ENCODE data around the gene GAP43.

Gene GAP43

GRCh38 chr3:115638241-115638640 lies 14.9 kb downstream of the GAP43 start:
- no peaks in the 10 kb centered on the region for H3K4me1 ChIP-seq (ENCODE audit: control insufficient read depth in 1 of 2, insufficient read depth in 1 of 2, low read depth in 1 of 2, low read length in 1 of 2)
- H3K27ac ChIP-seq, result no peak overlapping the region
- no peaks in the 10 kb centered on the region for H3K27me3 ChIP-seq
- H3K4me3 ChIP-seq (ENCODE audit: low read depth in 1 of 2, low read length in 1 of 2), result no peak overlapping the region
- TF ChIP-seq, protein P1, sequence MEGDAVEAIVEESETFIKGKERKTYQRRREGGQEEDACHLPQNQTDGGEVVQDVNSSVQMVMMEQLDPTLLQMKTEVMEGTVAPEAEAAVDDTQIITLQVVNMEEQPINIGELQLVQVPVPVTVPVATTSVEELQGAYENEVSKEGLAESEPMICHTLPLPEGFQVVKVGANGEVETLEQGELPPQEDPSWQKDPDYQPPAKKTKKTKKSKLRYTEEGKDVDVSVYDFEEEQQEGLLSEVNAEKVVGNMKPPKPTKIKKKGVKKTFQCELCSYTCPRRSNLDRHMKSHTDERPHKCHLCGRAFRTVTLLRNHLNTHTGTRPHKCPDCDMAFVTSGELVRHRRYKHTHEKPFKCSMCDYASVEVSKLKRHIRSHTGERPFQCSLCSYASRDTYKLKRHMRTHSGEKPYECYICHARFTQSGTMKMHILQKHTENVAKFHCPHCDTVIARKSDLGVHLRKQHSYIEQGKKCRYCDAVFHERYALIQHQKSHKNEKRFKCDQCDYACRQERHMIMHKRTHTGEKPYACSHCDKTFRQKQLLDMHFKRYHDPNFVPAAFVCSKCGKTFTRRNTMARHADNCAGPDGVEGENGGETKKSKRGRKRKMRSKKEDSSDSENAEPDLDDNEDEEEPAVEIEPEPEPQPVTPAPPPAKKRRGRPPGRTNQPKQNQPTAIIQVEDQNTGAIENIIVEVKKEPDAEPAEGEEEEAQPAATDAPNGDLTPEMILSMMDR (IDR thresholded peaks at IDR 0.05), result no peak
- no peaks in the 10 kb centered on the region for H3K9me3 ChIP-seq
- no peaks in the 10 kb centered on the region for H3K36me3 ChIP-seq

GRCh38 chr3:115638991-115639390 lies 15.7 kb downstream of the GAP43 start:
- TF ChIP-seq, protein P1 (IDR thresholded peaks at IDR 0.05), result no peak
- H3K4me1 ChIP-seq (ENCODE audit: control insufficient read depth in 1 of 2, insufficient read depth in 1 of 2, low read depth in 1 of 2, low read length in 1 of 2), result no peaks in the 10 kb centered on the region
- no peak overlapping the region for H3K27ac ChIP-seq
- no peaks in the 10 kb centered on the region for H3K9me3 ChIP-seq
- H3K27me3 ChIP-seq, result no peaks in the 10 kb centered on the region
- H3K4me3 ChIP-seq (ENCODE audit: low read depth in 1 of 2, low read length in 1 of 2), result no peak overlapping the region
- H3K36me3 ChIP-seq, result no peaks in the 10 kb centered on the region

GRCh38 chr3:115644391-115644790 lies 21.1 kb downstream of the GAP43 start:
- Histone ChIP-seq H3K4me3 (ENCODE audit: low read depth in 1 of 2, low read length in 1 of 2) (no peak overlapping the region), H3K4me1 (ENCODE audit: control insufficient read depth in 1 of 2, insufficient read depth in 1 of 2, low read depth in 1 of 2, low read length in 1 of 2) (no peaks in the 10 kb centered on the region), H3K27me3 (no peaks in the 10 kb centered on the region), H3K27ac (no peak overlapping the region), H3K9me3 (no peaks in the 10 kb centered on the region), H3K36me3 (no peaks in the 10 kb centered on the region)
- TF ChIP-seq, protein P1 (IDR thresholded peaks at IDR 0.05), result no peak

DNA sequence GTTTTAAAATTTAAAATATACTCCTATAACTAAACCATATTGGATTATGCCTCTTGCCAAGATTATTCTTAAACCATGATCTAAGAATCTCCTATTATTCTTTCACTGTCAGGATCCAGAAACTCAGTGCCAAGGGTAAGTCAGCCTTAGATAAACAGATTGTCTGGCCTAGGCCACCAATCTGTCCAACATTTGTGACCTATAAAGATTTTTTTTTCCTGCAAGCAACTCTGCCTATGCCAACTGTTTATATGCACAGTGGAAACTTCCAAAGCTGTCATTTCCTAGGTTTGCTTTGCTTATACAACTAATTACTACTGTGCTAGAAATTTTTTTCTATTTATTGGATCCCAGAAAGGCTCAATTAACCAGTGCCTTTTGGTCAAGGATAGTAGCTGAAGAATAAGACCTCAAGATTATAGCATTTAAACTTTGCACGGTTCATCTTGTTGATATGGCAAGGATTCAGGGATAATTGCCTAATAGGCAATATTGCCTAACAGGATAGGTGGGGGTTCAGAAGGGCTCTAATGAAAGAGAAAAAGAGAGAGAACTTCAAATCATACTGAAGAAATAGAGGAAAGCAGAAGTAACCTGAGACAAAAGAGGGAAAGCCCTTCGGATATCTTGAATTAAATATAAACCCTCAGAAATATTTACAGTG lies 22.8 kb downstream of the GAP43 start:
- Histone ChIP-seq H3K27me3 (no peaks in the 10 kb centered on the region), H3K36me3 (no peaks in the 10 kb centered on the region), H3K4me3 (ENCODE audit: low read depth in 1 of 2, low read length in 1 of 2) (no peak overlapping the region), H3K4me1 (ENCODE audit: control insufficient read depth in 1 of 2, insufficient read depth in 1 of 2, low read depth in 1 of 2, low read length in 1 of 2) (no peaks in the 10 kb centered on the region), H3K9me3 (no peaks in the 10 kb centered on the region), H3K27ac (no peak overlapping the region)
- TF ChIP-seq, protein P1 (IDR thresholded peaks at IDR 0.05), result no peak

DNA sequence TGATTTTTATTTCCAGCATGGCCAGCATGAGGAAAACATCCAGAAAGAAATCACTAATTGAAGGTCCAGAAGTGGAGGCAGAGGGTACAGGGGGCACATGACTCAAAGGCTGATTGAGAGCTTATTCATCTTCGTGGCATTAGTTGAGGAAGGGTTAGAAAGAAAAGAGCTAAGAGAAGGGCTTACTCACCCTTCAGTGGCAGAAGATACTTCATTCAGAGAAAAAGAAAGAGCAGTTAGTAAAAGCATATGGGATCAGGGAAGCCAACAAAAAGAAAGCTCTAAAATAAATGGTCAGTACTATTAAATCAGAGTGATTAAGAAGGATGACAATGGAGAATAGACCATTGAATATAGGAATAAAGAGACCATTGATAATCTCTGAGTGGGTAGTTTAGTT lies 25.2 kb downstream of the GAP43 start:
- no peaks in the 10 kb centered on the region for H3K4me1 ChIP-seq (ENCODE audit: control insufficient read depth in 1 of 2, insufficient read depth in 1 of 2, low read depth in 1 of 2, low read length in 1 of 2)
- H3K27me3 ChIP-seq, result no peaks in the 10 kb centered on the region
- TF ChIP-seq, protein P1 (IDR thresholded peaks at IDR 0.05), result no peak
- no peak overlapping the region for H3K4me3 ChIP-seq (ENCODE audit: low read depth in 1 of 2, low read length in 1 of 2)
- no peak overlapping the region for H3K27ac ChIP-seq
- H3K9me3 ChIP-seq, result no peaks in the 10 kb centered on the region
- H3K36me3 ChIP-seq, result no peaks in the 10 kb centered on the region
